ENCODE measurements around the gene PMP22.
"Not testable (repeated sequence)": the region's sequence is repeated elsewhere in the genome, so short reads cannot be mapped to it uniquely, and the experiment has no call there.

The PMP22 gene

GRCh38 chr17:15213381-15214087 lies 51.6 kb downstream of the PMP22 start:
- DNase-seq (ENCODE audit: low read depth in 2 of 2, low spot score in 1 of 2), result no peak

GRCh38 chr17:15210247-15210646 lies 54.9 kb downstream of the PMP22 start:
- no peak for DNase-seq (ENCODE audit: low read depth in 2 of 2, low spot score in 1 of 2)

GRCh38 chr17:15203062-15203461 lies 62.1 kb downstream of the PMP22 start:
- not testable (repeated sequence) for DNase-seq (ENCODE audit: low read depth in 2 of 2, low spot score in 1 of 2)

GRCh38 chr17:15200574-15200973 lies 64.6 kb downstream of the PMP22 start:
- DNase-seq (ENCODE audit: low read depth in 2 of 2, low spot score in 1 of 2), result not testable (repeated sequence)

- DNase-seq (ENCODE audit: low read depth in 2 of 2, low spot score in 1 of 2), result no peak
Measured at GRCh38 chr17:15197229-15197628, 67.9 kb downstream of the PMP22 start.

- no peak for DNase-seq (ENCODE audit: low read depth in 2 of 2, low spot score in 1 of 2)
Measured at GRCh38 chr17:15194859-15195277, 70.3 kb downstream of the PMP22 start.

GRCh38 chr17:15185625-15185991 lies 79.5 kb downstream of the PMP22 start:
- no peak for DNase-seq (ENCODE audit: low read depth in 2 of 2, low spot score in 1 of 2)

GRCh38 chr17:15184872-15185624 lies 80.1 kb downstream of the PMP22 start:
- DNase-seq (ENCODE audit: low read depth in 2 of 2, low spot score in 1 of 2), result no peak

- no peak for DNase-seq (ENCODE audit: low read depth in 2 of 2, low spot score in 1 of 2)
Measured at GRCh38 chr17:15181816-15182215, 83.3 kb downstream of the PMP22 start.

GRCh38 chr17:15181333-15181732 lies 83.8 kb downstream of the PMP22 start:
- no peak for DNase-seq (ENCODE audit: low read depth in 2 of 2, low spot score in 1 of 2)

- no peak for DNase-seq (ENCODE audit: low read depth in 2 of 2, low spot score in 1 of 2)
Measured at GRCh38 chr17:15180121-15180561, 85.0 kb downstream of the PMP22 start.
